ENCODE results near the gene PCED1B.
"Not testable (repeated sequence)": the region's sequence is repeated elsewhere in the genome, so short reads cannot be mapped to it uniquely, and the experiment has no call there.

Gene PCED1B

DNA sequence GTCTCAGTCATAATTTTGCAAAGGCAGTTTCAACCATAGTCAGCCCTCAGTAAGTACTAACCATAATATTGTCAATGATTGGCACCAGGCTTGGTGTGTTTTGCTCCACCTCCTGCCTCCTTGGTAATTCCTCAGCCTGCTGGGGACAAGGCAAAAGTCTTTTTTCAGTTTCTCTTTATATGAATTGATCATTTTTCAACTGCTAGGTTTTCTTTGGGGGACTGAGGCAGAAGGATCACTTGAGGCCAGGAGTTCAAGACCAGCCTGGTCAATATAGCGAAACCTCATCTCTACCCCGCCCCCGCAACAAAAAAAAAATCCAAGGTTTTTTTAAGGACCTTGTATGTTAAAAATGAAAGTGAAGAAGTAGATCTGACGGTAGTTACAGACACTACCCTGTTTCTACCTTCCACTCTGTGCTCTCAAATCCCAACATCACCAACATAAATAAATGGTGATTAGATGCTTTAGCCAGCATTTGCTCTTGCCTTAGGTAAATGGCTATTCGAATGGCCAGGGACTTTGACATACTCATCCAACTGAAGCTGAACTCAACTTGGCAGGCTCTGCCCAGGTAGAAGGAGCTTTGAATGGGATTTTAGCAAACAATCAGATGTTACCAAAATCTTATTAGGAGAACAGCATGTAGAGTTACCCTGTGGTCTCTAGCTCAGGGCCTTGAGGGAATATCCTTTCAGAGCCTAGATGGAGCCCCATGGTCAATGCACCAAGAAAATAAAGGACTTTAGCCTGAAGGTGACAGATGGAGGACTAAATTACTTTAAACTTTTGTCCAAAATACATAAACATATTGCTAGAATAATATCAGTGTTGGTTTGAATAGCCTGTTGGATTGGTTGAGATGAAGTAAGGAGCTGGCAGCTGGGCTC, 127.3 kb downstream of the PCED1B start:
- DNase-seq (ENCODE audit: low read depth in 3 of 3): no peak

DNA sequence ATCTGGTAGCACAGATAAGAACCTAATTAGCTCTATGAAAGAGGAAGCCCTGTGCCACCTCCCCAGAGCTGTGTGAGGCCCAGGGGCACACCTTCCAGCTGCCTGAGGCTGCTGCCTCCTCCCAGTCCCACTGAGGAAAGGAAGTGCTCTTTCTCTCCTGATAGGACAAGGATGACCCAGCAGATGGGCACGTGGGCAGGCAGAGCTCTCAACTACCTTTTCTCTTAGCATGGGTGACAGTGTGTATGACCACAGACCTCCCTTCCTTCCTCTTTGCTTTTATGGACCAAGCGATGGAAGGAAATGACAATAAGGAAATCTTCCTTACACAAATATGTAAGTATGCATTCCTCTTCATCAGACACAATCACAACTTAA, 127.9 kb downstream of the PCED1B start:
- no peak for DNase-seq (ENCODE audit: low read depth in 3 of 3)

DNA sequence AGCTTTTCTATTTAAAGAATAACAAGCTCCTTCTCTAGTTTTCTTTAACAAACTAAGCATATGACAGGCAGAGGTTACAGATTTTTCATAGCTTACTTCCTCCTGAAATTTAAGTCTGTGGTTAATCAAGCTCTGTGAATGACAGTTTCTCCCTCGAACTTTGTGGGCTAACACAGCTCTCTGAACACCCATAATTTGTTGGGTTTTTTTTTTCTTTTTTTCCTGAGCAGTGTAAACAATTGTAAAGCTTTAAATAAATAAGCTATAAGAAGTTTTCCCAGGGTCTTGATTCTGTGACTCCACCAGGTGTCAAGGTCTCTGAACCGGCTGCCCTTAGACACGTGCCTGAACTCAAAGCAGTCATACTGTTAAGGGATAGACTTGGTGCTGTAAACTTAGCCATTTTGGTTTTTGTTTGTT, 128.4 kb downstream of the PCED1B start:
- no peak for DNase-seq (ENCODE audit: low read depth in 3 of 3)

DNA sequence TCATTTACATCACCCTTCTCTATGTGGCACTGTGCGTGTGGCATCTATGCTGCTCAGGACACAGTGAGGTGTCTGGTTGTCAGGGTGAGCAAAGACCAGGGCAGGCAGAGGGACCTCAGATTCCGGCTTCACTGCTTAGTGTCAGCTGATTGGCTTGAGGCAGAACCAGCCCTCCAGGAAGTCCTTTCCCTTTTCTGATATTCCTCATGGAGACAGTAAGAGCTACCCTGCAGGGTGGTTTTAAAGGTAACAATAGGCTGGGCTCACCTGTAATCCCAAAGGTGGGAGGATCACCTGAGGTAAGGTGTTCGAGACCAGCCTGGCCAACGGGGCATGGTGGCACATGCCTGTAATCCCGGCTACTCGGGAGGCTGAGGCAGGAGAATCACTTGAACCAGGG, 129.6 kb downstream of the PCED1B start:
- DNase-seq (ENCODE audit: low read depth in 3 of 3): no peak

DNA sequence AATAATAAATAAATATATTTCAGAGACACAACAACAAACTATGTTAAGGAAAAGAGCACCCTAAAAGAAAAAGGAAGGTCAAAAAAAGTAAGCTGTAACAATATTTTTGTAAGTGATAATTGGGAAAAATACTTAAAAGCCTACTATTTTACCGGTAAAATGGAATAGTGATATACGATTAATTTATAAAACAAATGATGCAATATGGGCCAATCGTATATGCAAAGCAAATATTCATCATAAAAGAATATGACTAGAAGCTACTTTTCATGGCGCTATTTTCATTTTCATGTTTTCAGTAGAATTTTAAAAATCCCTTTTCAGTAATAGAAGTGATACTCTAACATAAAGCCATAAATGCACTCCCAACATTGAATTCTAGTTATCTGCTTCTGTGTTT, 131.4 kb downstream of the PCED1B start:
- no peak for DNase-seq (ENCODE audit: low read depth in 3 of 3)

DNA sequence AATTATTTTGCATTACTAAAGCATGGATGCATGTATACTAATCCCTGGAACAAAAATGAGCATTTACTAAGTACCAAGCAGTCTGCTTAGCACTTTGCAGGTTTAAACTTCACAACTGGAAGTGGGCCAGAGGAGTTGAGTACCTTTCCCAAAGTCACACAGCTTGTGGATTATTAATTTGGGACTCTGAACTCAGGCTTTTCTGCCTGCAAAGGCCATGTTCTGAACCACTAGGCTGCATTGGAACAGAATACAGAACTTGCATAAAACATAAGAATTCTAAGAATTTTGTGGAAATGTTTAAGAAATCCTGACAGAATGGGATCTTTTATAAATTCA, 133.2 kb downstream of the PCED1B start:
- DNase-seq (ENCODE audit: low read depth in 3 of 3): no peak

DNA sequence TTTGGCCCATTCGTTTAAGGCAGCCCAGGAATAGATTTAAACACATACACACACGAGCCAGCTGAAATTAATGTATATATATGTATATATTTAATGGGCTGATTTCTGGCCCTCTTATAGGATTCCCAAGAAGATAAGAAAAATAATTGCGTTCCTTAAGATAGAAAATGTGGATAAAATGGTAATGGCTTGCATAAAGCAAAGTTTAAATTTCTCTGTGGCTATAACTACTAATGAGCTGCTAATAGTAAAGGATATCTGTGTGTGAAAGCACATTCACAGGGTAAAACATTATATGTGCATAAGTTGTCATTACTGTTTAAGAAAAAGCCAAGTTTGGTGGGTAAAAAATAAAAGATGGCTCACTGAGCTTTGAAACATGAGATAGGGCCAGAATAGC, 134.0 kb downstream of the PCED1B start:
- no peak for DNase-seq (ENCODE audit: low read depth in 3 of 3)

DNA sequence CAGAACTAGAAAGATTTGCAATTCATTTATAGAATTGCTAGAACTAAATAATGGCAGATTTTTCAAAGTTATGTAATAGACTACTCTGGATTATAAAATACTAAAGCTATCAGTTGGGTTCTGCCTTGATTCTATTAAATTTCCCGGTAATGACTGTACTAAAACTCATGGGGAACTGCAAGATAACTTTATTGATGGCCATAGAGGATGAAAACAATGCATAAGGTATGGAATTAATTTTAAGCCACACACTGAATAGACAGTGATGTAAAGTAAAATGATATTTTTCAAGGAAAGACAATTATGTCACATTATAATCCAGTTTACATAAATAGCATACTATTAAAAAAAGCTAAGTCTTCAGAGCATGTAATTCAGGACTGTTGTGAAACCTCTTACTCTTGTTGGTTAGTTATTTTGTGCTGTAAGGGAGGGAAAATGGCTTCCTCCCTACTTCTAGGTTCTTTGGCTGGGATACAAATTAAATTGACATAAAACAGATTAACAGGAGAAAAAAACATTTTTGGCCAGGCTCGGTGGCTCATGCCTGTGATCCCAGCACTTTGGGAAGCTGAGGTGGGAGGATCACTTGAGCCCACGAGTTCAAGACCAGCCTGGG, 134.7 kb downstream of the PCED1B start:
- no peak for DNase-seq (ENCODE audit: low read depth in 3 of 3)

DNA sequence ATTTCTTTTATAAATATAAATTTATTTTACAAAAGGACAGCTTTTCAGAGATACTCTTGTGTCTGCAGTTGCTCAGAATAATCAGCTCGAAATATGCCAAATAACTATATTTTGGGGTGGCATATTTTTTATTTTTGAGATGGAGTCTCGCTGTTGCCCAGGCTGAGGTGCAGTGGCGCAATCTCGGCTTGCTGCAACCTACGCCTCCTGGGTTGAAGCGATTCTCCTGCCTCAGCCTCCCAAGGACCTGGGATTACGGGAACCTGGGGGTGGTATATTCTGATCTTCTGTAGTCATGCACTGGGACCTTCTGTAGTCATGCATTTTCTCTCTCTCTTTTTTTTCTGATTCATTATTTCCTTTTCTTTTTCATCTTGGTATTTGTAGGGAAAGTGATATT, 135.3 kb downstream of the PCED1B start:
- DNase-seq (ENCODE audit: low read depth in 3 of 3): no peak

DNA sequence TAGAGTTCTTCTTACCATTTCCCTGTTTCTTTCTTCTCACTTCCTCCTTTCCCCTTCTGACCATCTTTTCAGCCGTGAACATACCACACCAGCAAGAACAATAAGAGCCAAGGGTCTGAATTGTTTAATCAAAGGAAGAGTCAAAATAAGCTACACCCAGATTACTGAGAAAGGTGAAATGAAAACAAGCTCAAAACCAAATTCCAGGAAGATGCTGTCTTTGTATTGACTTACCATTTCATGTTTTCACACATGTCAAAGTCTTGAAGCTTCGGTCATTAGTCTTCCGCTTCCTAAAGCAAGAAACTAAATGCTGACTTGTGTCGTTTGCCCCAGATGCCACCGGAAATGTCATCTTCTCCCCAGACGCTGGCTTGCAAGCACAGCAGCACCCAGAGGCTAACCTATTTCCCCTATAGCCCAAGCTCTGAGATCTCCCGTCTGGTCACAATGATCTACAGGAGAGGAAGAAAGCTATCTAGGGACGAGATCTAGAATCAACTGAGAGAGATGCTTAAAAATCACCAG, 136.8 kb downstream of the PCED1B start:
- DNase-seq (ENCODE audit: low read depth in 3 of 3): peak in 2 of 3 experiments; percentile 40 to 52

DNA sequence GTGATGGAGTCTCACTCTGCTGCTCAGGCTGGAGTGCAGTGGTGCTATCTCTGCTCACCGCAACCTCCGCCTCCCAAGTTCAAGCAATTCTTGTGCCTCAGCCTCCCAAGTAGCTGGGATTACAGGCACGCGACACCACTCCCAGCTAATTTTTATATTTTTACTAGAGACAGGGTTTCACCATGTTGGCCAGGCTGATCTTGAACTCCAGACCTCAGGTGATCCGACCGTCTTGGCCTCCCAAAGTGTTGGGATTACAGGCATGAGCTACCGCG, 138.1 kb downstream of the PCED1B start:
- DNase-seq (ENCODE audit: low read depth in 3 of 3): not testable (repeated sequence)

DNA sequence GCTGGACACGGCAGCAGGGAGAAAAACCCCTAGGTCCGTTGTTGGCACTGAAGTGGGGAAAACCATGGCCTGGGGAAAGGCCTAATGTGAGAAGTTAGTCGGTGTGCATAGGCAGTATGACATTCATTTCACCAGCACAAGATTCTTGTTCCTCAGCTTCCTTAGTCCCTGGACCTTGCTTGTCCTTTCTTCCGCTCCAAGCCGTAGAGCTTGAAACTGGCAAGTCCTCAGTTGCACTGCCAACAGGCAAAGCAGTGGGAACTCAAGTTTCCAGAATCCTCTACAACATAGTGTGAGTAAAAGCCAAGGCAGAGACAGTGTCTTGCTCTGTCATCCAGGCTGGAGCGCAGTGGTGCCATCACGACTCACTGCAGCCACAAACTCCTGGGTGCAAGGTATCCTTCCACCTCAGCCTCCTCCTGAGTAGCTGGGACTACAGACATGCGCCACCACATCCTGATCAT, 138.8 kb downstream of the PCED1B start:
- no peak for DNase-seq (ENCODE audit: low read depth in 3 of 3)

DNA sequence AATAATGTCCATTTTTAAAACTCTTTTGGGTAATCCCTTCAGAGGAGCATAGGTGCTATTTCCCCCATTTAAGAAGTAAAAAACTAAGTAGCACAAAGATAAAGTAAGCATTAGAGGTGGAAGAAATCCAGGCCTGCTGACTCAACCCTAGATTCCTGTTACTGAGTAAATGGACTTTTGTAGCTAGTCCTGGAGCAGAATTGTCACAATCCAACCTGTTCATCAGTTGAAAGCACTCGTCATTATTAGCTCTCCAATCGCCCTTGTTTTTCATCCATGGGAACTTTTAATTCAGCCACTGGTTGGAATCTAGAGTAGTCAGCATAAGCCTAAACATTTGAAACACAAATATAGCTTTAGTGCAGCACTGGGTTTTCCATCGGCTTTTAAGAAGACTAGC, 139.8 kb downstream of the PCED1B start:
- DNase-seq (ENCODE audit: low read depth in 3 of 3): no peak

DNA sequence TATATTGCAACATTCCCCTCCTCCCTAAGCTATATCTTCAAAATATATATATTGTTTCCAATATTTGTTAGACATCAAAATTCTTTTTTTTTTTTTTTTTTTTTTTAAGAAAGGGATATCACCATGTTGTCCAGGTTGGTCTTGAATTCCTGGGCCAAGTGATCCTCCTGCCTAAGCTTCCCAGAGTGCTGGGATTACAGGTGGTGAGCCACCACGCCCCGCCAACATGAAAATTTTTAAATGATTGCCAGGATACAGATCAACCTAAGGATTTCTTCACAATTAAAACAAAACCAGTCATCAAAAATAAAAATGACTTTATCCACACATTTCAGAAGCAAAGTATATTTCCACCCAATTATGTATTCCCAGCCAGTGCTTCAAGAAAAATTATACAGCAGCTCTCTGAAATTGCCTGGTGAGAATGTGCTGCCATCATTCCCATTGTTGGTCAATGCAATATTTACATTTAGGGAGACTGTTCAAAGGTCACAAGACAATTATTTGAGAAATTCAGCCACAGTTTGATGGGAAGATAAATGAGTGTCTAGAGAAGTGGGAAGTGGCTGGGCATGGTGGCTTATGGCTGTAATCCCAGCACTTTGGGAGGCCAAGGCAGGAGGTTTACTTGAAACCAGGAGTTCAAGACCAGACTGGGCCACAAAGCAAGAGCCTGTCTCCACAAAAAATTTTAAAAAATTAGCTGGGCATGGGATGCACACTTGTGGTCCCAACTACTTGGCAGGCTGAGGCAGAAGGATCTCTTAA, 142.0 kb downstream of the PCED1B start:
- DNase-seq (ENCODE audit: low read depth in 3 of 3): no peak

DNA sequence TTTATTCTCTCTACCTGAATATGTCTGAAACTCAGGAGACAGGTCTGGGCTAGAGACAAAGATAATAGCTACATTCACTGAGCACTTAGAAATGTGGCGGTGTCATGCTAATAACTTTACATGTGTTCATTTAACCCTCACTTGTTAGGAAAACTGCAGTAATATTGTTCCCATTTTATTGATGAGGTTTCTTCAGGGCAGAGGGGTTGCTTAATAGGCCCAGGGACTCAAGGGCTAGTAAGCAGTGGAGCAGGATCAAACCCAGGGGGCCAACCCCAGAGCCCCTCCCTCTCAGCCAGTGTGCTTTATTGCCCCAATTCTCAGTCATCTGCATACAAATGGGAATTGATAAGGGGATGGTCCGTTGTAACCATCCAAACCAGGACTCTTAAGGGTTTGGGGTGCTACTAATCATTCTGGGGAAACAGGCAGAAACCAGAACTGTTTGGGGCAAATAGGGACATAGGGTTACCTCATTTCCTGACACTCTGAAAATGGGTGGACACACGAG, 143.2 kb downstream of the PCED1B start:
- DNase-seq (ENCODE audit: low read depth in 3 of 3): no peak

DNA sequence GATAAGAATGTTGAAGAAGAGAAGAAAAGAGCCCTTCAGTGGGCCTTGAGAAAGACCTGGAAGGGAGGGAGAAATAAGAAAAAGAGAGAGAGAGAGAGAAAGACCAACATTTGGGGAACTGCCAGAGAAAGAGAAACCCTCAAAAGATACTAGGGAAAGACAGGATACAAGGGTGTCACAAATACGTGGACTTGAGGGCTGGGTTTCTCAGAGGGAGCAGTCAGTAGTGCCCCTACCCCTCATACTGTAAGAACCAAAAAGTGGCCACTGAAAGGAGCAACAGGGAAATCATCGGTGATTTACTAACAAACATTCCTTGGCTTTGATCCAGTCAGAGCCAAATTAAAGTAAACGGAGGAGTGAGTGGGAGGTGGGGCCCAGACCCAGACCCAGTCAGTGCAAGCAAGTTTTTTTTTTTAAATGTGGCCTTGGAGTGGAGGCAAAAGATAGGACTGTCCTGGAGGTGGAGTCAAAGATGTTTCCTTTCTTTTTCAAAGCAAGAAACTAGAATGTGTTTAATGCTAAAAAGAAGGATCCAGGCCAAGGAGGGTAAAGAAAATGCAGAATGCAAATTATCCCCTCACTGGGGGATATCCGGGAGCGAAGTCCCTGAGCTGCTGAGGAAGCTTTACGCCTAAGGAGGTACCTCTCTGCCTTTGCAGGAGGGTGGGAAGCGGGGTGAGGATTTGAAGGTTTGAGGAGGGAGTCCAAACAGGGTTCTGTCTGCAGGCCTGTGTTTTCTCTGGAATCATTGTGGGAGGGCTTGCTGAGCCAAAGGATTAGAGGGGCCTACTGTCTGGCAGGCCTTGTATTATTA, 143.8 kb downstream of the PCED1B start:
- no peak for DNase-seq (ENCODE audit: low read depth in 3 of 3)

DNA sequence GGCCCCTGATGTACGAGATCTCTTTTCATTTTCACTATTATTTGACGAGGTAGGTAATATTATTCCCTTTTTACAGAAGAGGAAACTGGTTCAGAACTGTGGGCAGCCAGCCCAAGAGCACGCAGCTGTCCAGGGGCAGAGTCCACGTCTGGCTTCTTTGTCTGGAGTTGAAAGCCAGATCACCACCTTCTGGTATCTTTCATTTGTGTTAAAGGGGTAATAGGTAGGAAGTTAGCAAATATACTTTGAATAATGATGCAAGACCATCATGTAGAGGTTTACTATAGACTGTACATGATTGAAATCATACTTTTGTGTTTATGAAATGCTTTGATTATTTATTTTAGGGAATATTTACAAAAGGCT, 144.4 kb downstream of the PCED1B start:
- DNase-seq (ENCODE audit: low read depth in 3 of 3): no peak

DNA sequence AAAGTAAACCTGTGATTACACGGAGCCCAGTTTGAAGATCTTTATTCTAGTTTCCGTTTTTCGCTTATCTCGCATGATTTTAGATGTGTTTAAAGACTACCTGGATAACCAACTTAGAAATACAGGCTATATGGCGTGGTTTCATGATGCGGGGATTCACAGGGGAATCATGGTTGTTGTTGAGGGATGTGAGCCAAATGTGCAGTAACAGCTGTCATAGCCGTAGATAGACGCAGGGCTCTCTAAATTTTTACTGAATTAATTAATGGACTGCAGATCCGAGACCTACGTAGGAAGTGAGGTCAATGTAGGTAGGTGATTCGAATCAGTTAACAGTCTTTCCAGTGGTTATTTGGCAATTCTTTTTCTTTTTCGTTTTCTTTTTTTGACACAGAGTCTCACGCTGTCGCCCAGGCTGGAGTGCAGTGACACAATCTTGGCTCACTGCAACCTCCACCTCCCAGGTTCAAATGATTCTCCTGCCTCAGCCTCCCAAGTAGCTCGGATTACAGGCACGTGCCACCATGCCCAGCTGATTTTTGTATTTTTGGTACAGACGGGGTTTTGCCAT, 145.2 kb downstream of the PCED1B start:
- DNase-seq (ENCODE audit: low read depth in 3 of 3): no peak

DNA sequence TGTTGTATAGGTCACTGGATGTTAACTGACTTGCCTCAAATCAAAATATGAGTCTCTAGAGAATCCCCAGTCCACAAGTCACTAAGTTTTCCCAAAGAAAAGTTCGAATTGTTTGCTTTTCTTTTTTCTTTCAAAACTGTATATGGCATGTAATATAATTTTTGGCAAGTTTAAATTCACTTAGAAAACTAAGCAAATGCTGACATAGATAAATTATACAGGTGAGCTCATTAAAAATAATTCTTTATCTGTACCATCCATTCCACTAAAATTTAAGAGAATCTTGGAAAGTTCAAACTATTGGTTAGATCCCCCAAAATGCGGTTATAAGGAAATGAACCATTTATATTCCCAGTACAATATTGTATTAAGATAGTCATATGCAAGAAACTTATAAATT, 145.9 kb downstream of the PCED1B start:
- no peak for DNase-seq (ENCODE audit: low read depth in 3 of 3)

DNA sequence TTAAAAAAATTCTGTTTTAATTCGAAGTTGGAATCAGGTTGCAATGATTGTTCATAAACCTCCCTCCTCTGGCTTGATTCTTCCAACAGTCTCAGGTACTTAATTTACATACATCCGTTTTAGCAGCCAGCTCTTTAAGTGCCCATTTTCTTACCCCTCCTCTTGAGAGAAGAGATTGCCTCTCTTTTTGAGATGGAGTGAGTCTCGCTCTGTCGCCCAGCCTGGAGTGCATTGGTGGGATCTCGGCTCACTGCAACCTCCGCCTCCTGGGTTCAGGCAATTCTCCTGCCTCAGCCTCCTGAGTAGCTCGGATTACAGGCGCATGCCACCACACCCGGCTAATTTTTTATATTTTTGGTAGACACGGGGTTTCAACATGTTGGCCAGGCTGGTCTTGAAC, 146.8 kb downstream of the PCED1B start:
- no peak for DNase-seq (ENCODE audit: low read depth in 3 of 3)

DNA sequence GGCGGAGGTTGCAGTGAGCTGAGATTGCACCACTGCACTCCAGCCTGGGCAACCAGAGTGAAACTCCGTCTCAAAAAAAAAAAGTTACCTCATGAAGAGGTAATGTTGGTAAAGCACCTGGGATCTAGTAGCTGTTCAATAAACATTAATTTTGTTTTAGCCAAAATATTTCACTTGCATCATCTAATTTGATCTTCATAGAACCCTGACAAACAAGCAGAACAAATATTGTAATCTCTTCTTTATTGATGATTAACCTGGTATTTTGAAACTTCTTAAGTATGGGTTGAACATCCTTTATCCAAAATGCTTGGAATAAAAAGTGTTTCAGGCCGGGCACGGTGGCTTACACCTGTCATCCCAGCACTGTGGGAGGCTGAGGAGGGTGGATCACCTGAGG, 149.4 kb downstream of the PCED1B start:
- DNase-seq (ENCODE audit: low read depth in 3 of 3): no peak

All from stimulated activated CD4-positive, alpha-beta T cell treated with anti-CD3 and anti-CD28 coated beads, TNF-alpha, amount 100 ng/mL, for 4 hours (primary cell).